IMR-90 (cell line): ENCODE data around the gene ADGRL3. TPM values are rescaled to one million over a fixed set of nuclear protein-coding genes. Genes with fewer than 3 reads are reported as not detected.

ENCODE experiments used
- ATAC-seq: fragments of 200-7000 bp; cut with Tn5 transposase; 2 replicates; pipeline ENCODE4 v1.9.1; 2020; ENCODE audit warnings: low read depth, mild to moderate bottlenecking, moderate library complexity
- BruUV-seq: library from RNA; stranded (reverse); fragments of 400-500 nt; replicated peaks from 2 replicates; lab custom pipeline; 2021; lab: Mats Ljungman, UMichigan
- CTCF ChIA-PET: fragments of 300-600 bp; formaldehyde crosslinking; extraction: SDS; loops from one replicate; lab custom pipeline; 2021; ENCODE audit warnings: antibody characterized with exemption; lab: Yijun Ruan, JAX
- POLR2A ChIA-PET: fragments of 300-600 bp; sonication (Branson Sonifier 250); formaldehyde crosslinking; loops from one replicate; lab custom pipeline; 2022; ENCODE audit warnings: antibody characterized with exemption; ENCODE audit not compliant: unreplicated experiment; lab: Charles Lee
- DNase-seq: peaks from one replicate; pipeline ENCODE4 v3.0.0; 2013
- H2AFZ ChIP-seq: replicated peaks from 2 replicates; pipeline ENCODE3; 2013; ENCODE audit warnings: low read length, mild to moderate bottlenecking; ENCODE audit not compliant: poor library complexity
- H2AK5ac ChIP-seq: 2 replicates; pipeline ENCODE4 v1.6.1; 2013; ENCODE audit warnings: low read depth, low read length, inconsistent platforms
- H2AK9ac ChIP-seq: replicated peaks from 2 replicates; pipeline ENCODE3; 2013; ENCODE audit warnings: mild to moderate bottlenecking, low read depth, low read length, moderate library complexity; ENCODE audit not compliant: poor library complexity
- H2BK120ac ChIP-seq: 2 replicates; pipeline ENCODE4 v1.6.1; 2013; ENCODE audit warnings: low read depth, low read length, inconsistent platforms
- H2BK15ac ChIP-seq: 3 replicates; pipeline ENCODE4 v1.6.1; 2013; ENCODE audit warnings: low read depth, low read length, inconsistent platforms
- H2BK20ac ChIP-seq: 2 replicates; pipeline ENCODE4 v1.6.1; 2013; ENCODE audit warnings: low read depth, mild to moderate bottlenecking, inconsistent platforms, low read length, moderate library complexity
- H2BK5ac ChIP-seq: 2 replicates; pipeline ENCODE4 v1.6.1; 2013; ENCODE audit warnings: mild to moderate bottlenecking, low read depth, low read length, inconsistent platforms; ENCODE audit not compliant: poor library complexity, severe bottlenecking
- H3K14ac ChIP-seq: replicated peaks from 2 replicates; pipeline ENCODE4 v1.6.1; 2013; ENCODE audit warnings: low read depth, low read length, inconsistent platforms
- H3K18ac ChIP-seq: 2 replicates; pipeline ENCODE4 v1.6.1; 2013; ENCODE audit warnings: low read depth, low read length, control low read depth
- H3K23ac ChIP-seq: 2 replicates; pipeline ENCODE4 v1.6.1; 2013; ENCODE audit warnings: low read depth, low read length, inconsistent platforms
- H3K27ac ChIP-seq: 2 replicates; pipeline ENCODE4 v1.5.1; 2013; ENCODE audit warnings: mild to moderate bottlenecking, control low read depth, low read length; ENCODE audit not compliant: insufficient read depth
- H3K27me3 ChIP-seq: 2 replicates; pipeline ENCODE4 v1.6.1; 2013; ENCODE audit warnings: low read length; ENCODE audit not compliant: control insufficient read depth, insufficient read depth
- H3K36me3 ChIP-seq: 2 replicates; pipeline ENCODE4 v1.6.1; 2013; ENCODE audit warnings: low read length, mixed read lengths; ENCODE audit not compliant: control insufficient read depth, insufficient read depth
- H3K4ac ChIP-seq: 2 replicates; pipeline ENCODE4 v1.6.1; 2013; ENCODE audit warnings: low read depth, low read length, inconsistent platforms
- H3K4me1 ChIP-seq: 2 replicates; pipeline ENCODE4 v1.6.1; 2013; ENCODE audit warnings: low read length, mixed read lengths; ENCODE audit not compliant: control insufficient read depth, insufficient read depth
- H3K4me2 ChIP-seq: 2 replicates; pipeline ENCODE4 v1.6.1; 2013; ENCODE audit warnings: low read depth, mild to moderate bottlenecking, control low read depth, low read length, moderate library complexity
- H3K4me3 ChIP-seq: 2 replicates; pipeline ENCODE4 v1.5.1; 2013; ENCODE audit warnings: low read depth, mild to moderate bottlenecking, control low read depth, low read length, moderate library complexity; ENCODE audit not compliant: insufficient read depth
- H3K56ac ChIP-seq: 2 replicates; pipeline ENCODE4 v1.6.1; 2013; ENCODE audit warnings: low read length, inconsistent platforms; ENCODE audit not compliant: insufficient read depth; ENCODE audit errors: extremely low read depth
- H3K79me1 ChIP-seq, 2 experiments: 2 replicates each; pipeline ENCODE4 v1.6.1; 2013; ENCODE audit warnings: low read length in 2 of 2, inconsistent platforms in 1 of 2, low read depth in 1 of 2
- H3K9ac ChIP-seq: 2 replicates; pipeline ENCODE4 v1.6.1; 2013; ENCODE audit warnings: low read depth, low read length, control low read depth
- H3K9me1 ChIP-seq: 2 replicates; pipeline ENCODE4 v1.6.1; 2013; ENCODE audit warnings: low read length, inconsistent platforms; ENCODE audit not compliant: insufficient read depth
- H3K9me3 ChIP-seq: 2 replicates; pipeline ENCODE4 v1.6.1; 2013; ENCODE audit warnings: low read length; ENCODE audit not compliant: control insufficient read depth, insufficient read depth
- H4K20me1 ChIP-seq: 2 replicates; pipeline ENCODE4 v1.6.1; 2013; ENCODE audit warnings: low read length, inconsistent platforms; ENCODE audit not compliant: insufficient read depth
- H4K5ac ChIP-seq: 2 replicates; pipeline ENCODE4 v1.6.1; 2013; ENCODE audit warnings: mild to moderate bottlenecking, low read depth, low read length, control low read depth
- H4K8ac ChIP-seq, 2 experiments: 2 replicates each; pipeline ENCODE4 v1.6.1; 2013; ENCODE audit warnings: low read depth in 2 of 2, low read length in 2 of 2, control low read depth in 1 of 2, inconsistent platforms in 1 of 2
- H4K91ac ChIP-seq: 2 replicates; pipeline ENCODE4 v1.6.1; 2013; ENCODE audit warnings: low read depth, low read length, inconsistent platforms; ENCODE audit not compliant: insufficient read depth
- MAFK ChIP-seq: IDR thresholded peaks from 2 replicates; pipeline ENCODE4 v1.6.1; 2012; ENCODE audit warnings: low read depth, low read length, improper control_type of control experiment
- RFX5 ChIP-seq: IDR thresholded peaks from 2 replicates; pipeline ENCODE4 v1.8.0; 2012; ENCODE audit warnings: low read depth, mild to moderate bottlenecking, low read length, moderate library complexity
- WGBS, 2 experiments: methylation state at CpG; one replicate each; pipeline versions ENCODE4 v1.1.5 to v1.1.7; 2013; ENCODE audit warnings: missing lambda C conversion rate in 2 of 2; ENCODE audit not compliant: insufficient read length in 1 of 2; ENCODE audit errors: extremely low coverage in 2 of 2; 5-methylcytosine and 5-hydroxymethylcytosine counted together
- dilution Hi-C: fragments of 300-500 bp; cut with HindIII; formaldehyde crosslinking; loops from one replicate; pipeline ENCODE4 v1.14.3; 2018; ENCODE audit warnings: low sequenced_read_pairs; ENCODE audit not compliant: unreplicated experiment
- in situ Hi-C: fragments of 300-500 bp; cut with MboI; formaldehyde crosslinking; loops from 3 replicates; pipeline ENCODE4 v1.14.3; 2019; ENCODE audit warnings: low sequenced_read_pairs, inconsistent platforms, mixed read lengths
- intact Hi-C: fragments of 100-400 bp; cut with micrococcal nuclease; formaldehyde crosslinking; loops from 2 replicates; pipeline ENCODE4 v1.10.0; 2022
- polyA plus RNA-seq, 3 experiments: library from polyadenylated mRNA; depleted of rRNA; stranded (reverse); fragments of >200 nt; gene quantifications; 2 replicates each; pipeline ENCODE4 v1.2.3, GENCODE V29; 2012; ENCODE audit warnings: low replicate concordance in 1 of 3
- total RNA-seq: library from RNA; depleted of rRNA; stranded (reverse); fragments of >200 nt; gene quantifications from 2 replicates; pipeline ENCODE4 v1.2.3, GENCODE V29; 2012

The ADGRL3 gene
- total and polyA plus RNA-seq, 2 of the 4 experiments (the other 2 are of a cell fraction): 0.46 to 2.5 TPM

DNA sequence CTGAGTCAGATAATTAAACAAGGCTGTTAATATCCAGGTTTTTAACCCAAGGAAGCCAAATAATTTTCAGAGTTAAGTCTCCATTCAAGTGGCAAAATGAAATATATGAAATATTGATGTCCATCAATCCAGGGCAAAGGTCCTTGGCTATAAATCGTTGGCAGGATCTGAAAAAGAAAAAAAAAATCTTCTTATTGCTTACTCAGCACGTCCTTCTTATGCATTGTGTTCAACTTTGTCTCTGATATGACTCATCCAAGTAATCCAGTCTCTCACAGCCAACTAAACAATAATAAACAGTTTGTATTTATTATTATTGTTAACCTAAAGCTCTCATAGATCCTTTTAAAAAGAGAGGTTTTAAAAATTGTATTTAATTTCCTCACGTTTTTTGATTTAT is 851.2 kb downstream of the ADGRL3 start:
- H2BK120ac ChIP-seq: no peak overlapping the region
- no peak overlapping the region for H2BK5ac ChIP-seq
- no peak overlapping the region for H2AFZ ChIP-seq
- H4K20me1 ChIP-seq: no peaks in the 10 kb centered on the region
- H3K27me3 ChIP-seq: no peaks in the 10 kb centered on the region
- H3K27ac ChIP-seq: no peak overlapping the region
- TF ChIP-seq RFX5 (no peak), MAFK (peak; percentile 70)
- no peak overlapping the region for H4K8ac ChIP-seq
- no peak overlapping the region for H3K4ac ChIP-seq
- ATAC-seq (no peak), DNase-seq (no peak)
- H3K79me1 ChIP-seq: no peaks in the 10 kb centered on the region
- no peak overlapping the region for H3K4me2 ChIP-seq
- no peaks in the 10 kb centered on the region for H3K9me3 ChIP-seq
- no peak overlapping the region for H3K23ac ChIP-seq
- H3K9ac ChIP-seq: no peak overlapping the region
- H2BK15ac ChIP-seq: no peak overlapping the region
- in situ Hi-C loops (no loop called here), dilution Hi-C loops (no loop called here), intact Hi-C loops (no loop called here)
- no peak overlapping the region for H4K91ac ChIP-seq
- BruUV-seq: no TSS peak
- H3K56ac ChIP-seq: no peak overlapping the region
- no peaks in the 10 kb centered on the region for H3K9me1 ChIP-seq
- H3K14ac ChIP-seq: no peak overlapping the region
- H2AK9ac ChIP-seq: no peak overlapping the region
- CTCF ChIA-PET: no interaction called here
- no peak overlapping the region for H2AK5ac ChIP-seq
- POLR2A ChIA-PET: no interaction called here
- no peak overlapping the region for H4K5ac ChIP-seq
- no peak overlapping the region for H2BK20ac ChIP-seq
- no peak overlapping the region for H3K4me3 ChIP-seq
- no peaks in the 10 kb centered on the region for H3K36me3 ChIP-seq
- H3K4me1 ChIP-seq: no peaks in the 10 kb centered on the region
- no peak overlapping the region for H3K18ac ChIP-seq
- no CpG with 5 or more reads among the region's 3 CpGs for WGBS, 2 experiments
